IMR-90 (cell line): ENCODE data around the gene ECM1. TPM values are rescaled to one million over a fixed set of nuclear protein-coding genes. Genes with fewer than 3 reads are reported as not detected.
A peak's percentile ranks its signal among the peaks of the same experiment; 100 is the strongest.

Experiments used
- ATAC-seq: fragments of 200-7000 bp; cut with Tn5 transposase; 2 replicates; pipeline ENCODE4 v1.9.1; 2020; ENCODE audit warnings: low read depth, mild to moderate bottlenecking, moderate library complexity
- Bru-seq: library from RNA; stranded (reverse); fragments of 400-500 nt; gene quantifications from one replicate; lab custom pipeline; 2021; lab: Mats Ljungman, UMichigan
- BruChase-seq, 2 experiments: library from RNA; stranded (reverse); fragments of 400-500 nt; gene quantifications; one replicate each; lab custom pipeline; 2021; lab: Mats Ljungman, UMichigan
- BruUV-seq: library from RNA; stranded (reverse); fragments of 400-500 nt; replicated peaks from 2 replicates; lab custom pipeline; 2021; lab: Mats Ljungman, UMichigan
- CTCF ChIA-PET: fragments of 300-600 bp; formaldehyde crosslinking; extraction: SDS; loops from one replicate; lab custom pipeline; 2021; ENCODE audit warnings: antibody characterized with exemption; lab: Yijun Ruan, JAX
- POLR2A ChIA-PET: fragments of 300-600 bp; sonication (Branson Sonifier 250); formaldehyde crosslinking; loops from one replicate; lab custom pipeline; 2022; ENCODE audit warnings: antibody characterized with exemption; ENCODE audit not compliant: unreplicated experiment; lab: Charles Lee
- DNase-seq: peaks from one replicate; pipeline ENCODE4 v3.0.0; 2013
- H2AFZ ChIP-seq: replicated peaks from 2 replicates; pipeline ENCODE3; 2013; ENCODE audit warnings: low read length, mild to moderate bottlenecking; ENCODE audit not compliant: poor library complexity
- H2AK5ac ChIP-seq: 2 replicates; pipeline ENCODE4 v1.6.1; 2013; ENCODE audit warnings: low read depth, low read length, inconsistent platforms
- H2AK9ac ChIP-seq: replicated peaks from 2 replicates; pipeline ENCODE3; 2013; ENCODE audit warnings: mild to moderate bottlenecking, low read depth, low read length, moderate library complexity; ENCODE audit not compliant: poor library complexity
- H2BK120ac ChIP-seq: 2 replicates; pipeline ENCODE4 v1.6.1; 2013; ENCODE audit warnings: low read depth, low read length, inconsistent platforms
- H2BK15ac ChIP-seq: 3 replicates; pipeline ENCODE4 v1.6.1; 2013; ENCODE audit warnings: low read depth, low read length, inconsistent platforms
- H2BK20ac ChIP-seq: 2 replicates; pipeline ENCODE4 v1.6.1; 2013; ENCODE audit warnings: low read depth, mild to moderate bottlenecking, inconsistent platforms, low read length, moderate library complexity
- H2BK5ac ChIP-seq: 2 replicates; pipeline ENCODE4 v1.6.1; 2013; ENCODE audit warnings: mild to moderate bottlenecking, low read depth, low read length, inconsistent platforms; ENCODE audit not compliant: poor library complexity, severe bottlenecking
- H3K14ac ChIP-seq: replicated peaks from 2 replicates; pipeline ENCODE4 v1.6.1; 2013; ENCODE audit warnings: low read depth, low read length, inconsistent platforms
- H3K18ac ChIP-seq: 2 replicates; pipeline ENCODE4 v1.6.1; 2013; ENCODE audit warnings: low read depth, low read length, control low read depth
- H3K23ac ChIP-seq: 2 replicates; pipeline ENCODE4 v1.6.1; 2013; ENCODE audit warnings: low read depth, low read length, inconsistent platforms
- H3K27ac ChIP-seq: 2 replicates; pipeline ENCODE4 v1.5.1; 2013; ENCODE audit warnings: mild to moderate bottlenecking, control low read depth, low read length; ENCODE audit not compliant: insufficient read depth
- H3K27me3 ChIP-seq: 2 replicates; pipeline ENCODE4 v1.6.1; 2013; ENCODE audit warnings: low read length; ENCODE audit not compliant: control insufficient read depth, insufficient read depth
- H3K36me3 ChIP-seq: 2 replicates; pipeline ENCODE4 v1.6.1; 2013; ENCODE audit warnings: low read length, mixed read lengths; ENCODE audit not compliant: control insufficient read depth, insufficient read depth
- H3K4ac ChIP-seq: 2 replicates; pipeline ENCODE4 v1.6.1; 2013; ENCODE audit warnings: low read depth, low read length, inconsistent platforms
- H3K4me1 ChIP-seq: 2 replicates; pipeline ENCODE4 v1.6.1; 2013; ENCODE audit warnings: low read length, mixed read lengths; ENCODE audit not compliant: control insufficient read depth, insufficient read depth
- H3K4me2 ChIP-seq: 2 replicates; pipeline ENCODE4 v1.6.1; 2013; ENCODE audit warnings: low read depth, mild to moderate bottlenecking, control low read depth, low read length, moderate library complexity
- H3K4me3 ChIP-seq: 2 replicates; pipeline ENCODE4 v1.5.1; 2013; ENCODE audit warnings: low read depth, mild to moderate bottlenecking, control low read depth, low read length, moderate library complexity; ENCODE audit not compliant: insufficient read depth
- H3K56ac ChIP-seq: 2 replicates; pipeline ENCODE4 v1.6.1; 2013; ENCODE audit warnings: low read length, inconsistent platforms; ENCODE audit not compliant: insufficient read depth; ENCODE audit errors: extremely low read depth
- H3K79me1 ChIP-seq, 2 experiments: 2 replicates each; pipeline ENCODE4 v1.6.1; 2013; ENCODE audit warnings: low read length in 2 of 2, inconsistent platforms in 1 of 2, low read depth in 1 of 2
- H3K9ac ChIP-seq: 2 replicates; pipeline ENCODE4 v1.6.1; 2013; ENCODE audit warnings: low read depth, low read length, control low read depth
- H3K9me1 ChIP-seq: 2 replicates; pipeline ENCODE4 v1.6.1; 2013; ENCODE audit warnings: low read length, inconsistent platforms; ENCODE audit not compliant: insufficient read depth
- H3K9me3 ChIP-seq: 2 replicates; pipeline ENCODE4 v1.6.1; 2013; ENCODE audit warnings: low read length; ENCODE audit not compliant: control insufficient read depth, insufficient read depth
- H4K20me1 ChIP-seq: 2 replicates; pipeline ENCODE4 v1.6.1; 2013; ENCODE audit warnings: low read length, inconsistent platforms; ENCODE audit not compliant: insufficient read depth
- H4K5ac ChIP-seq: 2 replicates; pipeline ENCODE4 v1.6.1; 2013; ENCODE audit warnings: mild to moderate bottlenecking, low read depth, low read length, control low read depth
- H4K8ac ChIP-seq, 2 experiments: 2 replicates each; pipeline ENCODE4 v1.6.1; 2013; ENCODE audit warnings: low read depth in 2 of 2, low read length in 2 of 2, control low read depth in 1 of 2, inconsistent platforms in 1 of 2
- H4K91ac ChIP-seq: 2 replicates; pipeline ENCODE4 v1.6.1; 2013; ENCODE audit warnings: low read depth, low read length, inconsistent platforms; ENCODE audit not compliant: insufficient read depth
- BHLHE40 ChIP-seq: fragments of 150-350 bp; IDR thresholded peaks from 2 replicates; pipeline ENCODE4 v1.6.1; 2016; ENCODE audit warnings: mild to moderate bottlenecking, low read depth, low read length
- CEBPB ChIP-seq: IDR thresholded peaks from 2 replicates; pipeline ENCODE4 v1.6.1; 2012; ENCODE audit warnings: low read depth, low read length, improper control_type of control experiment
- FOS ChIP-seq: fragments of 150-350 bp; IDR thresholded peaks from 2 replicates; pipeline ENCODE4 v1.6.1; 2016; ENCODE audit warnings: low read depth, low read length
- POLR2A ChIP-seq: IDR thresholded peaks from 2 replicates; pipeline ENCODE4 v1.6.1; 2012; ENCODE audit warnings: mild to moderate bottlenecking, low read depth, low read length
- RAD21 ChIP-seq: IDR thresholded peaks from 2 replicates; pipeline ENCODE4 v1.6.1; 2012; ENCODE audit warnings: low read length, improper control_type of control experiment
- WGBS, 2 experiments: methylation state at CpG; one replicate each; pipeline versions ENCODE4 v1.1.5 to v1.1.7; 2013; ENCODE audit warnings: missing lambda C conversion rate in 2 of 2; ENCODE audit not compliant: insufficient read length in 1 of 2; ENCODE audit errors: extremely low coverage in 2 of 2; 5-methylcytosine and 5-hydroxymethylcytosine counted together
- dilution Hi-C: fragments of 300-500 bp; cut with HindIII; formaldehyde crosslinking; loops from one replicate; pipeline ENCODE4 v1.14.3; 2018; ENCODE audit warnings: low sequenced_read_pairs; ENCODE audit not compliant: unreplicated experiment
- in situ Hi-C: fragments of 300-500 bp; cut with MboI; formaldehyde crosslinking; loops from 3 replicates; pipeline ENCODE4 v1.14.3; 2019; ENCODE audit warnings: low sequenced_read_pairs, inconsistent platforms, mixed read lengths
- intact Hi-C: fragments of 100-400 bp; cut with micrococcal nuclease; formaldehyde crosslinking; loops from 2 replicates; pipeline ENCODE4 v1.10.0; 2022
- long read RNA-seq: library from polyadenylated mRNA; unstranded; transcript quantifications from one replicate; pipeline ENCODE4 v2.0.0, GENCODE V29; 2021; ENCODE audit not compliant: unreplicated experiment
- polyA plus RNA-seq, 3 experiments: library from polyadenylated mRNA; depleted of rRNA; stranded (reverse); fragments of >200 nt; gene quantifications; 2 replicates each; pipeline ENCODE4 v1.2.3, GENCODE V29; 2012; ENCODE audit warnings: low replicate concordance in 1 of 3
- total RNA-seq: library from RNA; depleted of rRNA; stranded (reverse); fragments of >200 nt; gene quantifications from 2 replicates; pipeline ENCODE4 v1.2.3, GENCODE V29; 2012; rRNA removed

Gene ECM1
- 17.2 and 20.1 TPM in 2 replicates for total RNA-seq
- 230 and 264 TPM in 2 replicates for polyA plus RNA-seq (2012; rRNA removed)
- polyA plus RNA-seq (2012; cell fraction: cytosol; rRNA removed) = 156 and 270 TPM in 2 replicates
- 174 and 251 TPM in 2 replicates for polyA plus RNA-seq (2012; cell fraction: nucleus; rRNA removed; ENCODE audit: low replicate concordance)
- percentile 64 among the genes with signal in this experiment for Bru-seq, nascent RNA
- percentile 65 among the genes with signal in this experiment for BruChase-seq, experiment 1, labeled RNA remaining after a 6-hour chase
- percentile 62 among the genes with signal in this experiment for BruChase-seq, experiment 2, labeled RNA remaining after a 2-hour chase
- long read RNA-seq, transcript ECM1-202 (10 exons, 2,070 nt) = major isoform, 28 of 46 reads
- long read RNA-seq, partial matches to known transcripts = 18 of 46 reads
- long read RNA-seq, other reads (novel, unspliced or antisense) = 0 of 46 reads

DNA sequence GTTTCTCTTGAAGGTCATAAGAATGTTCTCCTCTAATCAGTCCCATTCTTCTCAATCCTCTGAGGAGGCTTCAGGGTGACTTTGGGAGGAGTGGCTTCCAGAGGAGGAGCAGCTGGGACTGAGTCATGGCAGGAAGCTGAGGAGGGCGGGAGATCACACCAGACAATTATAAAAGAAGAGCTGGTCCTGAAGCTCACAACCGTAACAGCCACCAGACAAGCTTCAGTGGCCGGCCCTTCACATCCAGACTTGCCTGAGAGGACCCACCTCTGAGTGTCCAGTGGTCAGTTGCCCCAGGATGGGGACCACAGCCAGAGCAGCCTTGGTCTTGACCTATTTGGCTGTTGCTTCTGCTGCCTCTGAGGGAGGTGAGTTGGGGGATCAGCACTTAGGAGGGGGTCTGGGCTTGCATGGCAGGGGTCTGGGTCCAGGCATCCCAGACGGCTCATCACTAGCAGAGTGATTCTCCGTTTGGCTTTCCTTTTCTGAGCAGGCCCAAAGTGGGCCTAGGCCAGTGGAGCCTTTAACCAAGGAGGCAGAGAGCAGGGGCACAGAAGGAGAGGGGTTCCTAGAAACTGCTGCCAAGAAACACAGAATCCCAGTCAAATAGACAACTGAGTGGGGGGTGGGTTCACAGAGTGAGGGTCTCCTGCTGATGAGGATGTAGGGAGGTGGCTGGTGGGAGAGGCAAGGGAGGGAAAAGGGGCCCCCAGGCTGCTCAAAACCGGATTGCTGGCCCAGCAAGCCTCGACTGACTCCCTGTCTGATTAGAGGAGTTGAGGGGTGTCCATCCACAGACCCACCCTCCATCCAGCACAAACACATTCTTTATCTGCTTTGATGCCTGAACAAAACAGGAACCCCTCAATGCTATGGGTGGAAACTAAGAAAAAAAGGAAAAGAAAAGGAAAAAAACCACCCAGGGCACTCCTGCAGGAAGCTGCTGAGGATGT lies at the start of gene ECM1:
TSS of gene ECM1 (plus strand) at position 198 of the 953 bp plus-strand sequence. CDS start at position 299, 101 bp downstream.
- H4K5ac ChIP-seq = peak within 1 kb of the TSS; percentile 83
- ATAC-seq (peak; percentile 97), DNase-seq (peak; percentile 84)
- H2AK9ac ChIP-seq = peak within 1 kb of the TSS; percentile 100
- peak within 1 kb of the TSS; percentile 95 for H3K23ac ChIP-seq
- peak within 1 kb of the TSS; percentile 79 to 92 for H4K8ac ChIP-seq
- H3K9me1 ChIP-seq = peaks cover 28% of the 10 kb centered on the region
- intact Hi-C loops (no loop called here), in situ Hi-C loops (no loop called here), dilution Hi-C loops (no loop called here)
- ChIA-PET CTCF (interaction anchor here (0.5 to 1.3 kb wide), 3 partner anchors 25 to 209 kb away, joined by 3 to 5 read pairs (median 5); no protein-coding TSS in a partner anchor), POLR2A (interaction anchor here (0.6 kb wide), 1 partner anchor 42 kb away, joined by 3 read pairs; no protein-coding TSS in a partner anchor)
- peak within 1 kb of the TSS; percentile 85 for H3K18ac ChIP-seq
- peaks cover 20% of the 10 kb centered on the region for H3K4me1 ChIP-seq
- peak within 1 kb of the TSS; percentile 85 for H3K9ac ChIP-seq
- H2AFZ ChIP-seq = peak within 1 kb of the TSS; percentile 89
- H3K9me3 ChIP-seq = no peaks in the 10 kb centered on the region
- peak within 1 kb of the TSS; percentile 99 for H4K91ac ChIP-seq
- H2BK120ac ChIP-seq = peak within 1 kb of the TSS; percentile 82
- peak within 1 kb of the TSS; percentile 99 for H2AK5ac ChIP-seq
- 15% methylated on average over 2 of the region's 7 CpGs; no CpG with 5 or more reads in 1 of the 2 experiments for WGBS, 2 experiments
- H3K36me3 ChIP-seq = peaks cover 46% of the 10 kb centered on the region
- H2BK15ac ChIP-seq = peak within 1 kb of the TSS; percentile 98; the same call in 1 of the 3 replicates
- peak within 1 kb of the TSS; percentile 95 for H2BK5ac ChIP-seq
- peak within 1 kb of the TSS; percentile 94 for H3K14ac ChIP-seq
- peak within 1 kb of the TSS; percentile 86 for H2BK20ac ChIP-seq
- TF ChIP-seq CEBPB (no peak), FOS (peak; percentile 47), BHLHE40 (no peak), POLR2A (peak; percentile 68; the same call in 1 of the 2 replicates), RAD21 (peak; percentile 11; the same call in 1 of the 2 replicates)
- H3K4me3 ChIP-seq = peak within 1 kb of the TSS; percentile 48
- no peaks in the 10 kb centered on the region for H4K20me1 ChIP-seq
- BruUV-seq = no TSS peak
- H3K27me3 ChIP-seq = no peaks in the 10 kb centered on the region
- peak within 1 kb of the TSS; percentile 94 for H3K27ac ChIP-seq
- H3K79me1 ChIP-seq = peaks cover 26 to 55% of the 10 kb centered on the region in 2 experiments
- peak within 1 kb of the TSS; percentile 93 for H3K4me2 ChIP-seq
- H3K56ac ChIP-seq = peak within 1 kb of the TSS; percentile 94
- H3K4ac ChIP-seq = peak within 1 kb of the TSS; percentile 98
